AG04449 (cell line): ENCODE measurements around the gene SYCE3.

Experiments used
- CTCF ChIA-PET: fragments of 350-600 bp; formaldehyde crosslinking; extraction: SDS; loops from one replicate; lab custom pipeline; 2021; ENCODE audit warnings: antibody characterized with exemption; lab: Yijun Ruan, JAX
- POLR2A ChIA-PET: fragments of 400-600, 350-600 bp; formaldehyde crosslinking; extraction: SDS; loops from one replicate; lab custom pipeline; 2020; ENCODE audit warnings: antibody characterized with exemption, inconsistent platforms; lab: Yijun Ruan, JAX
- DNase-seq: peaks from one replicate; pipeline ENCODE4 v3.0.0-alpha.2; 2010; ENCODE audit warnings: low read depth, low spot score
- H3K4me3 ChIP-seq: 2 replicates; pipeline ENCODE4 v1.5.1; 2011; ENCODE audit warnings: low read depth, mild to moderate bottlenecking, control low read depth, low read length
- CTCF ChIP-seq: IDR thresholded peaks from one replicate; pipeline ENCODE4 v1.5.1; 2011; ENCODE audit warnings: mild to moderate bottlenecking, moderate library complexity, low read length, control low read depth, inconsistent platforms; ENCODE audit not compliant: insufficient read depth; ENCODE audit errors: missing control alignments

SYCE3 gene

DNA sequence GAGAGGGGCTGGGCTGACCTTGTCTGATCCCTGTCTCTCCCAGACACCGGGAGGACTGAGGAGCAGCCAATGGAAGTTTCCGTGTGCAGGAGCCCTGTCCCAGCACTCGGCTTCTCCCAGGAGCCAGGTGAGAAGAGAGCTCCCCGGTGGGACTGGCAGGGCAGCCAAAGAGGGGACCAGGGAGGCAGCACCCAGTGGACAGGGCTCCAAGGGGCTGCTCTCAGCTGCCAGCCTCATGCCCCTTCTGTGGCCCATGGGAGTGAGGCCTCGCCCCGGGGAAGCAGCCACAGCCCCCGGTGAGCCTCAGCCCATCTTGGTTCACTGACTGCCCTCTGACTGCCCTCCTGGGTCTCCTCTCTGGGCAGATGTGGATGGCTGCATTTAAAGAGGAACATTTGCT, 44.1 kb downstream of the SYCE3 start:
- no peak for TF ChIP-seq CTCF
- DNase-seq, result no peak
- ChIA-PET CTCF (interaction anchor here (0.9 kb wide), 1 partner anchor 15 kb away, joined by 3 read pairs; no protein-coding TSS in a partner anchor), POLR2A (no interaction called here)
- H3K4me3 ChIP-seq, result no peak overlapping the region

GRCh38 chr22:50517495-50518260, 45.0 kb downstream of the SYCE3 start:
- POLR2A ChIA-PET, result no interaction called here

GRCh38 chr22:50516891-50517290, 45.8 kb downstream of the SYCE3 start:
- H3K4me3 ChIP-seq, result no peak overlapping the region
- ChIA-PET POLR2A (no interaction called here), CTCF (interaction anchor here (1.0 kb wide), 1 partner anchor 9 kb away, joined by 4 read pairs; the partner anchor contains the start of gene SCO2)
- no peak for TF ChIP-seq CTCF
- no peak for DNase-seq

More at GRCh38 chr22:50517495-50518260, 45.0 kb downstream of the SYCE3 start:
- no peak overlapping the region for H3K4me3 ChIP-seq
- no peak for DNase-seq
- CTCF ChIA-PET, result interaction anchor here (1.0 kb wide), 1 partner anchor 8 kb away, joined by 4 read pairs; the partner anchor contains the start of gene SCO2
- TF ChIP-seq CTCF, result no peak

- no peak for DNase-seq
- CTCF ChIA-PET, result interaction anchor here (2.9 kb wide), 1 partner anchor 9 kb away, joined by 18 read pairs; the partner anchor contains the start of gene SCO2
These were observed 46.7 kb downstream of the SYCE3 start for GRCh38 chr22:50516068-50516467.

DNA sequence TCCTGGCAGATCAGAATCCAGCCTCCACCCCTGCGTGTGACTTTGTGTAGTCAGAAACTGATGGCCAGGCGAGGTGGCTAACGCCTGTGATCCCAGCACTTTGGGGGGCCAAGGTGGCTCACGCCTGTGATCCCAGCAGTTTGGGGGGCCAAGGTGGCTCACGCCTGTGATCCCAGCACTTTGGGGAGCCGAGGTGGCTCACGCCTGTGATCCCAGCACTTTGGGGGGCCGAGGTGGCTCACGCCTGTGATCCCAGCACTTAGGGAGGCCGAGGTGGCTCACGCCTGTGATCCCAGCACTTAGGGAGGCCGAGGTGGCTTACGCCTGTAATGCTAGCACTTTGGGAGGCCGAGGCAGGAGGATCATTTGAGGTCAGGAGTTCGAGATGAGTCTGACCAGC, 49.5 kb downstream of the SYCE3 start:
- CTCF ChIA-PET, result interaction anchor here (2.9 kb wide), 1 partner anchor 12 kb away, joined by 18 read pairs; the partner anchor contains the start of gene SCO2
- DNase-seq, result no peak
- POLR2A ChIA-PET, result no interaction called here
- no peak for TF ChIP-seq CTCF
- H3K4me3 ChIP-seq, result no peak overlapping the region

More at GRCh38 chr22:50516068-50516467, 46.7 kb downstream of the SYCE3 start:
- POLR2A ChIA-PET, result interaction anchor here (0.9 kb wide), 1 partner anchor 10 kb away, joined by 3 read pairs; the partner anchor contains the start of gene SCO2
- H3K4me3 ChIP-seq, result no peak overlapping the region
- TF ChIP-seq CTCF, result no peak

- no peak for DNase-seq
- POLR2A ChIA-PET, result interaction anchor here (1.9 kb wide), 1 partner anchor 16 kb away, joined by 25 read pairs; the partner anchor contains the start of gene SCO2
- CTCF ChIA-PET, result interaction anchor here (0.9 to 2.3 kb wide), 7 partner anchors 9 to 187 kb away, joined by 3 to 14 read pairs (median 3); partner anchors contain the start of genes SCO2 and SYCE3
- no peak for TF ChIP-seq CTCF
- peak overlapping the region; percentile 94 for H3K4me3 ChIP-seq
These were observed 53.8 kb downstream of the SYCE3 start for GRCh38 chr22:50508897-50509296.
